Fibroblast of pulmonary artery (primary cell): ENCODE measurements around the gene CLN5.
A peak's percentile ranks its signal among the peaks of the same experiment; 100 is the strongest.

Experiments used
- DNase-seq: peaks from one replicate; pipeline ENCODE4 v3.0.0-alpha.2; 2010; ENCODE audit warnings: low read depth
- H3K4me3 ChIP-seq: replicated peaks from 2 replicates; pipeline ENCODE4 v1.5.1; 2011; ENCODE audit warnings: low read depth, mild to moderate bottlenecking, control low read depth, low read length, moderate library complexity
- TF ChIP-seq, protein P1 (sequence below): IDR thresholded peaks from 2 replicates; pipeline ENCODE4 v1.5.1; 2011; ENCODE audit warnings: mild to moderate bottlenecking, control low read depth, low read length, inconsistent platforms; ENCODE audit errors: missing control alignments

Gene CLN5

GRCh38 chr13:77029436-77029835, 37.6 kb downstream of the CLN5 start:
- TF ChIP-seq, protein P1, sequence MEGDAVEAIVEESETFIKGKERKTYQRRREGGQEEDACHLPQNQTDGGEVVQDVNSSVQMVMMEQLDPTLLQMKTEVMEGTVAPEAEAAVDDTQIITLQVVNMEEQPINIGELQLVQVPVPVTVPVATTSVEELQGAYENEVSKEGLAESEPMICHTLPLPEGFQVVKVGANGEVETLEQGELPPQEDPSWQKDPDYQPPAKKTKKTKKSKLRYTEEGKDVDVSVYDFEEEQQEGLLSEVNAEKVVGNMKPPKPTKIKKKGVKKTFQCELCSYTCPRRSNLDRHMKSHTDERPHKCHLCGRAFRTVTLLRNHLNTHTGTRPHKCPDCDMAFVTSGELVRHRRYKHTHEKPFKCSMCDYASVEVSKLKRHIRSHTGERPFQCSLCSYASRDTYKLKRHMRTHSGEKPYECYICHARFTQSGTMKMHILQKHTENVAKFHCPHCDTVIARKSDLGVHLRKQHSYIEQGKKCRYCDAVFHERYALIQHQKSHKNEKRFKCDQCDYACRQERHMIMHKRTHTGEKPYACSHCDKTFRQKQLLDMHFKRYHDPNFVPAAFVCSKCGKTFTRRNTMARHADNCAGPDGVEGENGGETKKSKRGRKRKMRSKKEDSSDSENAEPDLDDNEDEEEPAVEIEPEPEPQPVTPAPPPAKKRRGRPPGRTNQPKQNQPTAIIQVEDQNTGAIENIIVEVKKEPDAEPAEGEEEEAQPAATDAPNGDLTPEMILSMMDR: no peak
- no peak for DNase-seq
- no peak overlapping the region for H3K4me3 ChIP-seq

DNA sequence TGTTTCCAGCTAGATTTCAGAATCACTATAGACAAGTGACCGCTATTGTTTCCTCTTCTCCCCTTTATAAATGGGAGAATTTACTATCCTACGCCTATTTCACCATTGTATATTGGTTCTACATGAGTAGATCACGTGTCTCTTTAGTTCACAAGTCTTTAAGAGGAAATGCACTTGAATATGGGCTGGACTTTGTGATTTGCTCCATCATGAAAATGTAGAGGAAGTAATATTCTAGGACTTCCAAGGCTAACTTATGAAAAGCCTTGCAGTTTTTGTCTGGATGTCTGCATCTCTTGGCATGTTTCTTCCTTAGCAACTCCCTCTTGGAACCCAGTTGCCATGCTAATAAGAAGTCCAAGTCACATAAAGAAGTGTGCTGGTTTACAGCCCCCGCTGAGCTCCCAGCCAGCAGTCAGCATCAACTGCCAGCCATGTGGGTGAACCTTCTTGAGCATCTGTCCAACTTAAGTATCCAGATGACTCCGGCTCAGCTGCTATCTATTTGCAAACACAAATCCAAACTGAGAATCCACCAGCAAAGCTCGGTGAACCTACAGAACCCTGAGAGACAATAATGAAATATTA, 39.9 kb downstream of the CLN5 start:
- H3K4me3 ChIP-seq: no peak overlapping the region
- TF ChIP-seq, protein P1: no peak
- DNase-seq: no peak

DNA sequence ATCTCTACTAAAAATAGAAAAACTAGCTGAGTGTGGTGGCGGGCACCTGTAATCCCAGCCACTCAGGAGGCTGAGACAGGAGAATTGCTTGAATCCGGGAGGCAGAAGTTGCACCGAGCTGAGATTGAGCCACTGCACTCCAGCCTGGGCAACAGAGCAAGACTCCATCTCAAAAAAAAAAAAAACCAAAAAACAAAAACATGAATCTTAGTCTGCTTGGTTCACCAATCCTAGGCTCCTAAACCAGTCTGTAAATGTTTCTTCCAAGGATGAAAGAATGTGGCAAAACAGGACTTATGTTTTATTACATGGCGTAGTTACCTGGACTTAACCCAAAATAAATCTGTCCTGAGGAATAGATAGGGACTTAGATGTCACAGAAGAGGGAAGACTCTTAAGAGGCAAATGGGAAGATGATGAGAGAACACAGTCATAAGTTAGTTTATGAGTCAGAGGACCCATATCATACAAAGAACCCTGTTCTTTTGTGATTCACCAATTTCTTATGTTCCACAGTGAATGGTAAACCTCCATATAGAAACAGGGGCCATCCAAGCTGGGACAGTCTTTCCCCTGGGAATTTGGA, 41.9 kb downstream of the CLN5 start:
- DNase-seq: no peak

DNA sequence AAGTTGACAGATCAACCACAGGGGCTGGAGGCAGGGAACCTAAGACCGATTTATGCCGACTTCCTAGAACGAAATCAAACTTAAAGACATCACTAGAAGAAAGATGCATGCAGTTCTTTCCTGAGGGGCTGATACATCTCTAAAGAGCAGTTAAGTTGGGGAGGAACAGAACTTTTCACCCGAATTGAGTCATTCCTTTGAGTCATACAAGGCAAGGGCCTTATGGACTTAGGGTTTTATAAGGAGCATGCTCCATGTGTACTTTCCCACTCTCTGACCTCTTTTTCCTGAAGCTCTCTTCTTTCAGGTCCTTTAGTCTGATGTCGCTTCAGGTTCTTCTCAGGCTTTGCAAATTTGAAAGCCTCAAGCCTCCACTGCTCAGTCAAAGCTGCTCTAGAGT, 43.0 kb downstream of the CLN5 start:
- TF ChIP-seq, protein P1: no peak
- no peak overlapping the region for H3K4me3 ChIP-seq
- DNase-seq: peak; percentile 29

More for the DNA sequence above, 41.9 kb downstream of the CLN5 start:
- TF ChIP-seq, protein P1: no peak
- H3K4me3 ChIP-seq: no peak overlapping the region

GRCh38 chr13:77036279-77036678, 44.4 kb downstream of the CLN5 start:
- no peak overlapping the region for H3K4me3 ChIP-seq
- no peak for DNase-seq
- TF ChIP-seq, protein P1: no peak

DNA sequence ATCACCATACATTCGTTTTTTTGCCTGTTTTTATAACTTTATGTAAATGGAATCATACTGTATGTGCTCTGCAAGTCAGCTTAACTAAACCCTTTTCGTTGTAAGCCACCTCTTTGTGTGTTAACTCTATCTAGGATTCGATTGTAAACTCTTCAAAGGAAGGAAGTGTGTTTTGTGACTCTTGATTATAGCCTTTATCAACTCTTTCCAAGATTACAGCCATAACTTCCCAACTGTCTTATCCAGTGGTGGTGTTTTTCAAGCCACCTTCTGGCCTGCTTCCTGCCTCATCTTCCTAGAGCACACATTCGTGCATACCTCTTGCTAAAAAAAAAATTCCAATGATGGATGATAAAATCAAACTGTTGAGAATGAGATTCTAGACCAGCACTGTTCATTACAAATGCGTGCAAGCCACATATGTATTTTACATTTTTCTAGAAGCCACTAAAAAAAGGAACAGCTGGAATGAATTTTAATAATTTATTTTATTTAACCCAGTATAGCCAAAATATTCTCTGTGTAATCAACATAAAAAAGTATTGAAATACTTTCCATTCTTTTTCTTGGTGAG, 47.1 kb downstream of the CLN5 start:
- no peak for DNase-seq
- TF ChIP-seq, protein P1: no peak
- H3K4me3 ChIP-seq: no peak overlapping the region

GRCh38 chr13:77040076-77040475, 48.2 kb downstream of the CLN5 start:
- no peak for DNase-seq
- H3K4me3 ChIP-seq: no peak overlapping the region
- TF ChIP-seq, protein P1: no peak
